CMK (cell line): Measurements from ENCODE around the gene TFDP1.
"Not testable (repeated sequence)": the region's sequence is repeated elsewhere in the genome, so short reads cannot be mapped to it uniquely, and the experiment has no call there.

Experiments used
- DNase-seq: peaks from one replicate; pipeline ENCODE4 v3.0.0-alpha.2; 2010; ENCODE audit warnings: low read depth

Gene TFDP1

DNA sequence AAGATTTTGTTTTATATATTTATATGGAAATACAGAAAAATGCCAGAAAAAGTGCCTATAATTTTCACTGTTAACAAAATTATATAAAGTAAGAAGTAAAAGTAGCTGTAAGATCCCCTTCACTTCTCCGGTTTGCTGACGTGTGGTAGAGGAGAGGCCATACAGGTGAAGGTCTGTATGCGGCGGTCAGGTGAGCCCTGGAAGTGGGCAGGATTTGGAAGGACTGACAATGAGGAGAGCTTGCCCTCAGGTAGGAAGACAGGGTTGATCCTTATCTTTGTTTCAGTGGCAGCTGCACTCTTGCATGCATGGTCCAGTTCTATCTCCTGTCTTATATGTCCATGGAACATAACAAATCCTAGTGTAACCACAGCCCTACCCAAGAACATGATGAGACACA is 16.9 kb upstream of the TFDP1 start:
- DNase-seq = no peak

DNA sequence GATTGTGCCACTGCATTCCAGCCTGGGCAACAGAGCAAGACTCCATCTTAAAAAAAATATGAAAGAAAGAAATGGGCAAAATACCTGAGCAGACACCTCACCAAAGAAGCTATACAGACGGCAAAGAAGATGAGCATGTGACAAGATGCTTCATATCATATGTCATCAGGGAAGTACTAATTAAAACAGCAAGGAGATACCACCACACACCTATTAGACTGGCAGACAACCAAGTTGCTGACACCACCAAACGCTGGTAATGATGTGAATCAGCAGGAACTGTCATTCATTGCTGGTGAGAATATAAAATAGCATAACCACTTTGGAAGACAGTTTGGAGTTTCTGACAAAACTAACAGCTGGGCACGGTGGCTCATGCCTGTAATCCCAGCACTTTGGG is 11.5 kb upstream of the TFDP1 start:
- no peak for DNase-seq

DNA sequence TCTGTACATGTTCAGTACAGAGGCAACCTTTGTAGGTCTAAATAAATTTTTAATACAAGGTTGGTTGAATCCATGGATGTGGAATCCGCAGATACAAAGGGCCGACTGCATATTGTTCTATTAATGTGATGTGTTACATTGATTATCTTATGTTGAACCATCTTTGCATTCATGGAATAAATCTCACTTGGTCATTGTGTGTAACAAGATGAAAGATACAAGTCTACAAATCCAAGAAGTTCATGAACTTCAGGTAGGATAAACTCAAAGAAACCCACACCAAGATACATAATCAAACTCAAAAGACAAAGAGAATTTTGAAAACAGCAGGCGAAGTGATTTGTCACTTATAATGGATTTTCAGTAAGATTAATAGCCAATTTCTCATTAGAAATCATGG is 8.0 kb upstream of the TFDP1 start:
- no peak for DNase-seq

DNA sequence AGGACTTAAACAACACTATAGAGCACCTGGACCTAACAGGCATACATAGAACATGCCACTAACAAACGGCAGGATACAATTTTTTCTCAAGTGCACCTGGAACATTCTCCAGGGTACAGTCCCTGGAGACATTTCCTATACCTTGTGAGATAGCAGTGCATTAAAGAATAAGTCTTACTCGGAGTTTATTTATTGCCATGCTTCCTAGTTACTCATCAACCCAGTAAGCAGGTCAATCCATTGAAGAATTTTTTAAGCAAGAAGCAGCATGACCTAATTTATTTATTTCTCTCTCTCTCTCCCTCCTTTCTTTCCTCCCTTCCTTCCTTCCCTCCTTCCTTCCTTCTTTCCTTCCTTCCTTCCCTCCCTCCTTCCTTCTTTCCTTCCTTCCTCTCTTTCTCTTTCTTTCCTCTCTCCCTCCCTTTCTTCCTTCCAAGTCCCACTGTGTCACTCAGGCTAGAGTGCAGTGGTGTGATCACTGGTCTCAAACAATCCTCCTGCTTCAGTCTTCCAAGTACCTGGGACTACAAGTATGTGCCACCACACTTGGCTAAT is 6.6 kb upstream of the TFDP1 start:
- DNase-seq = no peak

DNA sequence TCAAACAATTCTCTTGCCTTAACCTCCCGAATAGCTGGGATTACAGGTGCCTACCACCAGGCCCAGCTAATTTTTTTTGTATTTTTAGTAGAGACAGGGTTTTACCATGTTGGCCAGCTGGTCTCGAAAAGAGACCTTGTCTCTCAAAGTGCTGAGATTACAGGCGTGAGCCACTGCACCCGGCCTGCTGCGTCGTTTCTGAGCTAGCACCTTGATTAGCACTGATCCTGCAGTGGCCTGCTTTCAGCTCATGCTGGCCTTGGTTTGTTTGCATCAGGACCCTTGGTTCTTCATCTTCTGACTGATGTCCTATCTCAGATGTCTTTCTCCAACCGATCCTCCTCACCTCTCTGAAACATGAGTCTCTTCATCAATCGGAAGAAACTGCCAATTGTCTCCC is 4.9 kb upstream of the TFDP1 start:
- DNase-seq = no peak

DNA sequence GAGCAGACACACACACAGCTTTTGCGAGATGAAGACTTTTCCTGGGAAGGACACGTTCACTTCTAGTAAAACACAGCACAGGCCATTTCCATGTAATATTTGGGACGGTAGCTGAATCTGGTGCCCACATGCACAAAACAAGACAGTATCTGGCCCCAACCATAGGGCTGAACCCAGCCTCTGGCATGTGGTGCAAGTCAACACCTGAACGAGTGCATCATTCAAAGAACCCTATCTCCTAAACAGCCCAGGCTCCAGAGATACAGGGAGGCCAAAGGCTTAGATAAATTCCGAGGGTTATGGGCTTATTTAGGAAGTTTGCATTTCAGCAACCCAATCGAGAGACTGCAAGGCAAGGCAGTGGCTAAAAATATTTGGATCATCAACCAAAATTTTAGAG is 2.7 kb upstream of the TFDP1 start:
- DNase-seq = no peak

DNA sequence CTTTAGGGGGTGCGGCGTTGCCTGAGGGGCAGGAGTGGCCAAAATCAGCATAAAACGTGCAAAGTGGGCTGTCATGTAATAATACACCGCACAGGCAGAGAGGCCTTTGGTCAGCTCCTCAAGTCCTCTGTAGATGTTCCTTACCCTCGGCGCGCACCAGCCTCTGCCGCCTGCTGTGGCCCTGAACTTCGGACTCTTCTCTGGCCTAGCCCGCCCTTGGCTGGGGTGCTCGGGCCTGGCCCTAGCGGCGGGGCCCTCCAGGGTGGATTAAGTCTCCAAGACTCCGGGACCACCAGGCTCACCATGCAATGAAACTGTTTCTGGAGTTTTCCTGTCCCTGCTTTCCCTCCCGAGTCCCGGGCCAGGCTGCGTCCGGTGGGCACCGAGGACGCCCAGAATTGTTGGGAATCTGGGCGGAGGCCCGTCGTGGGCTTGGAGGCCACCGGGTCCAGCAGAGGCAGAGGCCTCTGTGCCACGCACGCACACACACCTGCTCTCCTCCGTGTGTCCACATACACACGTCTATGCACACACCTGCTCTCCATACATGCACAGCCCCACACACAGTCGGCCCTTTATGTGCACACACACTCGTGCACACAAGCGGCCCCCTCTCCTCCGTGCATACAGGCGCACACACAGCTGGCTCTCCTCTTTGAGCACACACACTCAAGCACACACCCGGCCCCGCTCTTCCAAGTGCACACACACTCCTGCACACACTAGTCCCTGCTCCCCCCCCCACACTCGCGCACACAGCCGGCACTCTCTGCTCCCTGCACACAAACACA is 1.5 kb upstream of the TFDP1 start:
- DNase-seq = no peak

DNA sequence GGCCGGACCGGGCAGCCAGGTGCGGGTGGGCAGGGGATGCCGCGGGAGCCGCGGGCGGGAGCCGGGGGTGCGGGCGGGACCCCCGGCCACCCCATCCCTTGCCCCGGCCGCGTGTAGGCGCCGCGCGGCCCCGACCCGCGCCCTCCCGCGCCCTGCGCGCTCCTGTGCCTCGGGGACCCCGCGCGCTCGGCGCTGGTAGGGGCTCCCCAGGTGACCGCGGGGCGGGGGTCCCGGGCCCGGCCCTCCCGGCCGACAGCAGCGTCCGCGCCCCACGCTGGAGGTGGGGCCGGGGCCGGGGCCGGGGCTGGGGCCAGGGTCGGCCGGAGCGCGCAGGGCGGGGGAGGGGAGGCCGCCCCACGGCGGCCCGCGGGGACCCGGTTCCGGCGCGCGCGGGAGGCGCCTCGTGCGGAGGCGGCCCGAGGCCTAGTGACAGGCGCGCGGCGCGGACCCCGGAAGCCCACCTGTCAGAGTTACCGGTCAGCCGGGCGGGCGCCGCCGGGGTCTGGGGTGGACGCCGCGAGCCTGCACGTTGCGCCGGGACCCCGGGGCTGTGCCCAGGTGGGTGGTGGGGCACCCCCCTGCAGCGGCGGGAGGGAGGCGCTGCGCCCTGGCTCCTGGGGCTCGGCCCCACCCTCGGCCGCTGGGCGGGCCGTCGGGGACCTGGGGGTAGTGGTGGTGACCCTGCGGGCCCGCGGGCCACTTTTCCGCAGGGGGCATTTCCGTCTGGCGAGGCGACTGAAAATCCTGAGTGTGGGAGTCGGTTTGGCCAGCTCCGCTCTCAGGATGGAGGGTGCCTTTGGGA is 518 bp downstream of the TFDP1 start:
- DNase-seq = no peak

DNA sequence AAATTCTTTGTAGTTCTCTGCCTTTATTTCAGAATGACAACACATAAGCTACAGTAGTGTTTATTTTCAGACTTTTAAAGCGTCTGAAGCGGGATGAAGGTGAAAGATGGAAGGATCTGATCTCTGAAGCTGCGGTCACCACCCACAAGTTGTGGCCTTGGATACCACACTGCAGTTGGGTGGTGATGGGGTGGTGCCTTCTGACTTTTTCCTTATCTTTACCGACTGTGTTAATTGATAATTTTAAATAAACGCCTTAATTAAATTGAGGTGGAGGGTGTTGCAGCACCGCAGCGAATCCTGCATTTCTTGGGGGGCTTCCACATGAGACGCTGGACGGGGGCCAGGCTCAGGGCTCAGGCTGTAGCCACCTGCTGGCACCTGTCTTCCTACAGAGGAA is 1.3 kb downstream of the TFDP1 start:
- no peak for DNase-seq

DNA sequence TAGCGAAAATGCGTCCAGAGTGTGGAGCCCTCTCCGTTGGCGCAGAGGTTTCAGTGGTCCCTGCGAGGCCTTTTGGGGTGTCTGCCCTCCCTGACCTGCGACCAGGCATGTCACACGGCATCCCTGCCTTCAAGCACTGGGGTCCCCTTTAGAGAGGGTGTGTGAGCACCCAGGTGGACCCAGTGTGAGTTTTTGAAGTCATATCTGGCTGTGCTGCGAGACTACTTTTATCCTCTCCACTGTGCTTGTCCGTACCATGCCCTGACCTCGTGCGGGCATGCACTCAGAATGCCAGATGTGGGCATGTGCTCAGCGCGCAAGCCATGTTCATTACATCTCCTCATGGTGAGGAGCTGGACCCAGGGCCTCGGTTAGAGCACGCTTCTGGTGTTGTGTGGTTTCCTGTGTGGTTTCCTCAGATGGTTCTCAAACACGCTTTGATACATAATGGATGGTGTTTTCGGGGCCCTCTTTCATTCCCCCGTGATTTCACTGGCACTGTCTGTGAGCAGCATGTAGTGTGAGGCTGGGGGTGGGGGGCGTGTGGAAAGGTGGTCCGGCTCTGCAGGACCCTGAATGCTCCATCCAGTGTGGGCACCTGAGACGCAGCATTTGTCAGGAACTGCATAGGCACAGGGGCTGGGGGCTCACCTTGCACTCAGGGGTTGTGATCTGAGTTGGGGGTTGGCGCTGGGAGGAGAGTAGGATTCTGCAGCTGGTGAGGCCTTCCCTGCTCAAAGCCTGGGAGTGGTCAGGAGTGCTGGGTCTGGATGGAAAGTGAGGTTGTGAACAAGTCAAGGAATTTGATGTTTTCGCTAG is 2.3 kb downstream of the TFDP1 start:
- no peak for DNase-seq

DNA sequence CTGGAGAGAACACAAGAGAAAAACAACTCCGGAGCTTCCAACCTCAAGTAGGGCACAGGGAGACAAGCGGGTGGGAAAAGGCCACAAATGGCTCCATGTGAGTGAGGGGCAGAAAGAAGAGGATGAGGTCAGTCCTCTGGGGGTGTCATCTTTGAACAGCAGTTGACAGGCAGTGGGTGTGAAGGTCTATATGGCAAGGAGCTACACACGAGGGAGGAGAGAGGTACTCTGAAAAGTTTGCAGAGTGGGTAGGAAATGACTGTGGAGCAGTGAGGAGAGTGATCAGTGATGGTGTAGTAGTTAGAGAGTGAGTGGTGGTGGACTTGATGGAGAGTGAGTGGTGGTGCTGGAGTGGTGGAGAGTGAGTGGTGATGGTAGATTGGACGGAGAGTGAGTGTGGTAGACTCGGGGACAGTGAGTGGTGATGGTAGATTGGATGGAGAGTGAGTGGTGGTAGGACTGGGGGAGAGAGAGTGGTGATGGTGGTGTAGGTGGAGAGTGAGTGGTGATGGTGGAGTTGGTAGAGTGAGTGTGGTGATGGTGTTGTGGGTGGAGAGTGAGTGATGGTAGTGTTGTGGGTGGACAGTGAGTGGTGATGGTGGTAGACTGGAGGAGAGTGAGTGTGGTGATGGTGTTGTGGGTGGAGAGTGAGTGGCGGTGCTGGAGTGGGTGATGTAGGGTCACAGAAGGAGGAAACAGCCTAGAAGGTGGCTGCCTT is 4.0 kb downstream of the TFDP1 start:
- no peak for DNase-seq

DNA sequence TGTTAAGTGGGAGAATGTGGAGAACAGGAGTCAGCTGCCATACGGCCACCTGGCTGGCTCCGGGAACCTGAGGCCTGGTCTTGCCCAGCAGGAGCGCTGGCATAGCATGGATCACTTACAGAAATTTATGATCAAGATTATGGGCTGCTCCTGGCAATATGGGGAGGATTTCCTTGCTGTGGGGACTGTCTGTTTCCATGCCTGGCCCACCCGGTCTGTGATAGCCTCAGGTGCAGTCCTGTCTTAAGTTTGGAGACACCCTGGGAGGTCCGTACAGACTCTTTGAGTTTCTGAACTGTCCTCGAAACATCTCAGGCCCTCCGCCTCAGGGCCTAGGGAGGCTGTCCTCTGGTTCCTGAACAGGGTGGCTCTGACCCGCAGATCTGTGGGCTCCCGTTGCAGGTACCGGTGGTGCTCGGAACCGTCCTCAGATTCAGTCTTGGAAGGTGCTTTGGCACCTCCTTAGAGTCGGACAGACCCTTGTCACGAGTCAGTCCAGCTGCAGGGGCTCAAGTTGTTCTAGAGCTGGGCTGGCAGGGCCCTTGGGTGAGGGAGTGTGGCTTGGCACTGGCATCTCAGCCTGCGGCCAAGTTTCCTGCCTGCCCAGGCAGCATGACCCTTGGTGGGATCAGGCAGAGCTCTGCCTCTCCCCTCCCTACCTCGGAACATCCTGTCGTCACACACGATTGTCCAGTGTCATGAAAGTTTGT is 4.9 kb downstream of the TFDP1 start:
- no peak for DNase-seq

DNA sequence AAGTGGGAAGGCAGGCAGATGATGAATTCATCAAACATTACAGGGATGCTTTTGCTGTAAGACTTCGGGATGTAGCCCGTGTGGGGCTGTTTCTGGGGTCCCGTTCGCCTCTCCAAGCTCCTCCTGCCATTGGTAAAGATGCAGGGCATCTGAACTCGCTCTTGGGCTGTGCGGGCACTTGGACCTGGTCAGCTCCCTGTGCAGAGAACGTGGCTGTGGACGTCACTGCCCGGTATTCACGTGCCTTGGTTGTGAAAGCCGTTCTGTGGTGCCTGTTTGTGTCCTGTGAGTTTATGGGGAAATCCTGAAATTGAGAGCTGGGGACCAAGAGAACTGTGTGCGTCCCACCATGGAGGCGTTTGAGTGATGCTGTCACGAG is 5.4 kb downstream of the TFDP1 start:
- no peak for DNase-seq

DNA sequence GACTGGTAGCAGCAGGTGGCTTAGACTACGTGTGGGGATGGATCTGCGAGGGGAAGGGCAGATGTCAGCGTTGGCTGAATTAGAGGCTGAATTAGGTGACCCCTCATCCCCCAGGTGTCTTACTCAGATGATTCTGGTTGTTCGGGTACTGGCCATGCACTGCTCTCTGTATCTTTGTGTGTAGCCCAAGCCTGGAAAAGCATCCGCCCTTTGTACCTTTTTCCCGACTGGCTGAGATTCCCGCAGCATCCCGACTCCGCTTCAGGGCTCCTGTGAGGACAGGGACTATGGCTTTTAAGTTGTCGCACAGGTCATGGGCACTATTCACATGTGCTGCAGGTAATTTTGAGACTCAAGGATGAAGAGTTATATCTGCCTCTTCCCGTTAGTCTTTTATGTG is 7.2 kb downstream of the TFDP1 start:
- no peak for DNase-seq

DNA sequence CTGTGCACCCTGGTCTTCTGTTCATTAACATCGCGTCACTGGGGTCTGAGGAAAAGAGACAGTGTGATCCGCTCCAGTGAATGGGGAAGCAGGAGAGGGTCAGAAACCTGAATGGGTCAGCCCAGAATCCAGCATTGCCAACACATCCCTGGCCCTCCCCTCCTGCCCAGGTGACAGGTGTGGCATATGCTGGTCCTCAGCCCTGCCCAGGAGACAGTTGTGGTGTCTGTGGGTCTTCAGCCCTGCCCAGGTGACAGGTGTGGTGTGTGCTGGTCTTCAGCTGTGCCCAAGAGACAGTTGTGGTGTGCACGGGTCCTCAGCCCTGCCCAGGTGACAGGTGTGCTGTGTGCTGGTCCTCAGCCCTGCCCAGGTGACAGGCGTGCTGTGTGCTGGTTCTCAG is 8.0 kb downstream of the TFDP1 start:
- no peak for DNase-seq

DNA sequence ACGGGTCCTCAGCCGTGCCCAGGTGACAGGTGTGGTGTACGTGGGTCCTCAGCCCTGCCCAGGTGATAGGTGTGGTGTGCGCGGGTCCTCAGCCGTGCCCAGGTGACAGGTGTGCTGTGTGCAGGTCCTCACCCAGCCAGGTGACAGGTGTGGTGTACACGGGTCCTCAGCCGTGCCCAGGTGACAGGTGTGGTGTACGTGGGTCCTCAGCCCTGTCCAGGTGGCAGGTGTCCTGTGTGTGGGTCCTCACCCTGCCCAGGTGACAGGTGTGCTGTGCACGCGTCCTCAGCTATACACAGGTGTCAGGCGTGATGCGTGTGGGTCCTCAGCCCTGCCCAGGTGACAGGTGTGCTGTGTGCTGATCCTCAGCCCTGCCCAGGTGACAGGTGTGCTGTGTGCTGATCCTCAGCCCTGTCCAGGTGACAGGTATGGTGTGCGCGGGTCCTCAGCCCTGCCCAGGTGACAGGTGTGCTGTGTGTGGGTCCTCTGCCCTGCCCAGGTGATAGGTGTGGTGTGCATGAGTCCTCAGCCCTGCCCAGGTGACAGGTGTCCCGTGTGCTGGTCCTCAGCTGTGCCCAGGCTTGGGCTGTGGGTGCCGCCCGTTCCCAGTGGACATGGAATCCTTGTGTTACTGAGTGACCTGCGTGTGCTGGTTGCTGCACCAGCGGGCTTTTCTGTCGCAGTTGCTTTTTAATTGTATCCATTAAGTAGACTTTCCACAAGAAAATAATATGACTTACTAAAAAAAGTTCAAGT is 9.7 kb downstream of the TFDP1 start:
- not testable (repeated sequence) for DNase-seq

DNA sequence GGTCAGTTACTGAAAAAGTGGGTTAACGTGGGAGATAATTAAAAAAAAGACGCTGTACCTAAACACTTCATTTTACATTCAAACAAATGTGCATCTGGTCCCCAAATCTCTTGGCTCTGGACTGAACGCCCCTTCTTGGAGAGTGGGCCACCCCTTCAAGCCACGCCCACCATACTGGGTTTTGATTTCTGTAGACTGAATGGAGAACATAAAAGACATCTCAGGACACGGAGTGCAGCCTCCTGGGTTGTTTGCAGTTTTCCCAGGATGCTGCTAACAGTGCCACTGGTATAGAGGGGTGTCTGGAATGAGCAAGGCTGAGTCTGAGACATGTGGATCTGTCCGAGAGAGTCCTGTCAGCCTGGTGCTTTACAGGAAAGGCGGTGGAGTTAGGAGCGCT is 10.6 kb downstream of the TFDP1 start:
- DNase-seq = no peak

DNA sequence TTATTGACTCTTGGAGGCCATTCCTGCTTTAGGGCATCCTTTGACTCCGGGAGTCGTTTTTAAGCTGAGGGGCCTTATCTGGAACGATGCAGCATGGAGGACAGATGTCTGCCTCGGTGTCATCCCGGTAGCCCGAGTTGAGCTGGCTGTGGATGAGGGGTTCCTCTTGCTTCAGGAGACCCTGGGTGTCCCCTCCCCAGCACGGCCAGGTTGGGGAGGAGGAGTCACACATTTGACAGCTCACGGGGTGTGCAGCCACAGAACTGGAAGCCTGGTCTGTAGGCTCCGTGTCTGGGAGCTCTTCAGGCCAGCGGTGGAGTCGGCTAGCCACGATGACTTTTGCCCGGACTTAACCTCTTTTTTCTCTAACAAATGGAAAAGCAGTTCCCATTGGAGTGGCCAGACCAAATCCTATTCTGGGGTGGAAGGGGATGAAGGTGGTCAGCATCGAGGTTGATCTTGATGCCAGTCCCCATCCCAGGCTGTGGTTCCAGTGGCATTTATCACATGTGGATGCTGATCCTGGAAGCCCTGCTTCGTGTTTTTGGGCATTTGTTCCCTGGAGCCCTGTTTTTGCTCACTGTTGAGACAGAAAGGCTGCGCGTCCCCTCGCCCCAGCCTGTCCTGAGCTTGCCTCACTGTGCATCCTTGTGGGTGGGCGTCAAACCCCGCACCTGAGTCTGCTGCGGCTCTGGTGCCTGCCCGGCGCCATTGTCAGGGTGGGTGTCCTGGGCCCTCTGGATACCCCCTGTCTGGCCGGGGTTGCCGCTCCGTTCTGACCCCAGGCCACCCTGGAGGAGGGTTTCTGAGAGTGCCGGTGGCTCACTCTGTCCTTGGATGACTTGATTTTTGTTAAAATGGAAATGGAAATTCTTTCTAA is 12.0 kb downstream of the TFDP1 start:
- no peak for DNase-seq

DNA sequence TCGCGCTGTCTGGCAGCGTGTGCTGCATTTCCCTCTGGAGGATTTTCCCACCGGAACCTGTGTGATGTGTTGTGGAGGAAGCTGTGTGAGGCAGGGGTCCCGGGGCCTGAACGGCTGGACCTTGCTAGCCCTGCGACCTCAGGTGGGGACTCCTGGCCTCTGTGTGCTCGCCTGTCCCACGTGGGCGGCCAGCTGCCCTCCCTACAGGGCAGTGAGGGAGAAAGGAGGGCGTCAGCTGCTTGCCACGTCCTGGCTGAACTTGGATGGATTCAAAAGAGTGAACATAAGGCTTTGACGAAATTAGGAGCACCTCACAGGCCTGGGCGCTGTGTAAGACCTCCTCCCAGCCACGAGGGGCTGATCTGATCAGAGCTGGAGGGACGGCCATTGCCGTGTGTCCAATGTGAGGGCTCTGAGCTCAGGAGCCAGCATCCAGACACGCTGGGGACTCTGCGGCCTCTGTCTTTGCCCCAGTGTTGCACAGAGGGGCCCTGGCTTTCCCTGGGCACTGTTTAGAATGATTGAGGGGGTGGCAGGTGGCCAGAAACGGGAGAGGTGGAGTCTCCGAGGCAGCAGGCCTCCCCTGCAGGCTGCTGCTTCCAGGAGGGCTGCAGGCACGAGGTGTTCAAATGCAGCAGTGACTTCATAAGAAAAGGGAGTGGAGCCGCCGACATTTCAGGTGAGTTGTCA is 13.0 kb downstream of the TFDP1 start:
- no peak for DNase-seq
